Activated T-helper 9 cell treated with anti-CD3 and anti-CD28 coated beads, Interleukin-2, amount 50 U/mL, for 16 hours (primary cell): Measurements from ENCODE around the gene NECTIN1.

Experiments used
- DNase-seq: peaks from one replicate; pipeline ENCODE4 v3.0.0-alpha.2; 2020; ENCODE audit warnings: low read depth

NECTIN1 gene

DNA sequence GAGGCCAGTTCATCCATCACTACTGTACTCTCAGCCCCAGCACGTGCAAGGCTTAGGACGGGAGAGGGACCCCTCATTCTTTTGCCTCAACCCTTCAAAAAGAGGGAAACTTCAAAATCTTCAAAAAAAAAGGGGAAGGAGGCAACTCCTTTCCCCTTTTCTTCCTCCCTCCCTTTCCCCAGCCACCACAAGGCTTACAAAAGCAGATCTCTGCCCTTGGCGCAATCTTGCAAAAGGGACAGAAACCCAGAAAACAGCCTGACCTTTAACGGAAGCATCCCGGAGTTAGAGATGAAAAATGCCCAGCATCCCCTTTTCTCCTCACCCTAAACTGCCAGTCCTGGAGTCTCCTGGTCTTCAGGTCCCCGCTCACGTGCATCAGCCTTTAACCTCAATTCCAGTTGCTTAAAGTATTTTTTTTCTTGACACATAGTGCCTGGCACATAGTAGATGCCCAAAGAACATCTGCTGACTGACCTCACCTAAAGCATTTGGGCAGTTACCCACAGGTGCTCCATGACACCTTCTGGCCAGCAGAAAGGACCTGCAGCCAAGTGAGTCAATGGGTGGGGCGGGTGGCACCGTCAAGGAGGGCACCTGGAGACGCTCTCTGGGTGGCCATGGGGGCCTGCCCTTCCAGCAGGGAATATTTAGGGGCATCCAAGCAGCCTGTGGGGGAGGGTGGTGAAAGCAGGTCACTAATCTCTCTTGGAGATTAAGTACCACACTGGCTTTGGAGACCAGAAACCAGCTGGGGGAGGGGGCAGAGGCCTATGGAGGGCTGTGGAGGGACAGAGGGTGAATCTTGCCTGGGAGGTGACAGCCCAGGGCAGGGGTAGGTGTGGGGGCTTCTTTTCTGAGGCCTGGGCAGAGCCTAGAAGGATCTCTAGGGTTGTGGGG lies 16.3 kb downstream of the NECTIN1 start:
- no peak for DNase-seq

GRCh38 chr11:119712006-119712405 lies 17.0 kb downstream of the NECTIN1 start:
- no peak for DNase-seq

DNA sequence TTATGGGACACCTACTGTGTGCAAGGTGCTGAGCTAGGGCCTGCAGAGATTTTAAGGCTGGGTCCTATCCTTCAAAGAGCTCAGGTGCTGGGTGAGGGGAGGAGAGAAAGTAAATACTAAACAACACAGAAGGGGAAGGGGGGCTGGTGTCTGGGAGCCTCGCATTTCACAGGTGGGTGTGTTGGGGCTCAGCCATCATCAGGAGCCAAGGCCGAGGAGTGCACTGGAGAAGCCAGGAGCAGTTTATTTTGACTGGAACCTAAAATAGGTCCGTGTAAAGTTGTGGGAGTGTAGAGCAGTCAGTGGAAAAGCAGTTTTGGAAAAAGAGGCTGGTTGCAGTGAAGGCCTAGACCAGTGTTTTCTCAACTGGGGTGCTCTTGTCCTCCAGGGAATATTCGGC lies 17.5 kb downstream of the NECTIN1 start:
- DNase-seq, result no peak

- no peak for DNase-seq
These were observed 18.6 kb downstream of the NECTIN1 start for GRCh38 chr11:119710417-119710816.

- DNase-seq, result no peak
These were observed 19.2 kb downstream of the NECTIN1 start for GRCh38 chr11:119709638-119710346.

- no peak for DNase-seq
These were observed 19.8 kb downstream of the NECTIN1 start for GRCh38 chr11:119709171-119709570.

GRCh38 chr11:119708384-119708783 lies 20.6 kb downstream of the NECTIN1 start:
- no peak for DNase-seq

DNA sequence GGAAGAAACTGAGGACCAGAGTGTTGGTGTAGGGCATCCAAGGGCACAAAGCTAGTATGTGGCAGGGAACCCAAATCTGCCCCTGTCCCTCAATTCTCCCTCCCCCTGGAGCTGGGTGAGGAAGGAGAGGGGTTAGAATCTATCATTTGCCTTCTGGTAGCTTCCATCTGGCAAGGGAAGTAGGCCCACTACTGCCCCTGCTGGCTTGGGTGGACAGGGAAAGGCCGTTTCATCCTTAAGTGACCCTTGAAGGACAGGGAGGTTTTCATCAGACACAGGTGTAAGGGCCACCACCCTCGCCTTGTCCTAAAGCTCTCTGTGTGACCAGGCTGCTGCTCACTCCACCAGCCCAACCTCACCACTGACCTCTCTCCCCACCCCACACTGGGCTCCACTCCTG lies 22.1 kb downstream of the NECTIN1 start:
- DNase-seq, result no peak

- DNase-seq, result no peak
These were observed 23.0 kb downstream of the NECTIN1 start for GRCh38 chr11:119706029-119706428.

- no peak for DNase-seq
These were observed 23.6 kb downstream of the NECTIN1 start for GRCh38 chr11:119705362-119705761.

DNA sequence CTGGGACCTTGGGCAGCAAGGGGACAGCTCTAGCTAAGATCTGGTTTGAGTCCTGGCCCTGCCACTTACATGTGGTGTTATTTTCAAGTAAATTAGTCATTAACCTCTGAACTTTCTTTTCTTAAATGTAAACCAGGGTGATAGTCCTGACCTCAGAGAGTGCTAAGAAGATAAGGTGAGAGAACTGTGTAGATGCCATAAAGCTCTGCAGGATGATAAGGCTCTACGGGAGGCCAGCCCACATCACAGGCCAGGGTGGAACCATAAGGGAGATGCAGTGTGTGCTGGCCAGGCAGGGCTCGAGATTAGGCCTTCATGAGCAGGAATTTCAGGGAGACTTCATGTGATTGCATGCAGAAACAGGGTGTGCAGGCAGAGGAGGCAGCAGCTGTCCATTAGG lies 24.2 kb downstream of the NECTIN1 start:
- no peak for DNase-seq

DNA sequence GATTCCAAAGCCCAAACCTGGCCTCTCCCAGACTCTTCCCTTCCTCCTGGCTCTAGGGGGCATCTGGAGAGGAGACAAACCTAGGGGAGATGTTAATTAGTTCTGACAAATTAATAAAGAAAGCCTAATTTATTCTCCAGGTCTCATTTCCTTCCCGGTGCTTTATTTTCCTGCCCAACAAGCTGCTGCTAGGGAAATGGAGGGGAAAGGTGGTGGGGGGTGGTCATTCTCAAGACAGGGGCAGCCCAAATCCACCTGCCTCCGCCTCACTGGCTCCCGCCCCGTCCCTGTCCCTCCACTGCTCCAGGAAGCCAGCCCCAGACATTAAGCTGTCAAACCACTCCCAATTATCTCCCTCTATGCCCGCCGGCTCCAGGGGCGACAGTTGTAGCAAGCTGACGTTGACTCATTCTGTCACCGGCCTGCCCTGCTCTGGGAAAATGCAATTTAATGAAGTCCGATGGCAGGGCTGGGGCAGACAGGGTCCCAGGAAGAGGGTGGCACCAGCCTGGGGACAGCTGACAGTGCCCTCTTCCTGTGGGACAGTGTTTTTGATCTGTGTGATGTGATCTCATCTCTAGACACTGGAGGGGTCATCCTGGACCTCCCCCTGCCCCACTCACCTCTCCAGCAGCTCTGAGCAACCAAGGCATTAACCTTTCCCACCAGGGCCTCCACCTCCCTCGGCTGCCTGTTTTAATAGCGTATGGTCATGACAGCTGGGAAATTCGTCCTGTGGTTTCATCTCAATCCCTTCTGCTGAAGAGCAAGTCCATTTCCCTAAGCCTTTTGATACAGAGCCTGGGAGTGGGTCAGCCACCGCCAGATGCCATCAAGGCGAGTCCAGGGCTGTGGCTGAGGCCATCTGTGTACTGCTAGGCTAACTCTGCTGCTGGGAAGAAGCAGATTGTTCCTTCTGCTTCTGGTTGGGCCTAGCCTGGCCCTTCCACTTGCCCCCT lies 27.1 kb downstream of the NECTIN1 start:
- no peak for DNase-seq

DNA sequence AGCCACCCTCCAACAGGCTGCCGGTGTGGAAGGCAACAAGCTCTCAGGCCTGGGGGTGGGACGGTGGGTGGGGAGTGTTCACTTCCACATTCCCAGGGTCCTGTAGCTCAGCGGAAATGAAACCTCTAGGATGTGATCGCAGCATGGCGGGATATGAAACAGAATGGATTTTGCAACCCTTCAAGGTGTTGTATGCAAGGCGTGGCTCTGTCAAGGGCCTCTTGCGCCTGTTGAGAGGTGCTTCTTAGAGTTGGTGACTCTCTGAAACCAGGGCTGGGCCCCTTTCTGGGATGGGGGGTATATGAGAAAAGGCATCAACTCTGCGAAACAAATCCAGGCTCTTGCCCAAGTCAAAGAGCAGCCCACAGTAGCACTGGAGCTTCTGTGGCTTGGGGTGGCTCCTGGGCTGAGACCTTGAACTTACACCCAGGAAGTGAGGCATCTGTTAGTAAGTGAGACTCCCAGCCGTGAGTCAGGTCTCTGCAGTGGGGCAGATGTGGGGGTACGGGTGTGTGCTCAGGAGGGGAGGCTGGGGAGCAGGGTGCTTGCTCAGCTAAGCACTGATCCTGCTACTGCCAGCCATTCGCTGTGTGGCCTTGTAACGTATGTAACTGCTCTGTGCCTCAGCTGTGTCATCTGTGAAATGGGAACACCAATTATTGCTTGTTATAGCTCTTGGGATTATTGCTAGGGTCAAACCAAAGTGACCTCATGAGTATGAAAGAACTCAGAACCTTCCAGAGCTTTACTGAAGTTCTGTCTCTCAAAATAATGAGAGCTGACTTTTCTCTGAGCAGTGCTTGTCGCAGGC lies 28.3 kb downstream of the NECTIN1 start:
- DNase-seq, result no peak

DNA sequence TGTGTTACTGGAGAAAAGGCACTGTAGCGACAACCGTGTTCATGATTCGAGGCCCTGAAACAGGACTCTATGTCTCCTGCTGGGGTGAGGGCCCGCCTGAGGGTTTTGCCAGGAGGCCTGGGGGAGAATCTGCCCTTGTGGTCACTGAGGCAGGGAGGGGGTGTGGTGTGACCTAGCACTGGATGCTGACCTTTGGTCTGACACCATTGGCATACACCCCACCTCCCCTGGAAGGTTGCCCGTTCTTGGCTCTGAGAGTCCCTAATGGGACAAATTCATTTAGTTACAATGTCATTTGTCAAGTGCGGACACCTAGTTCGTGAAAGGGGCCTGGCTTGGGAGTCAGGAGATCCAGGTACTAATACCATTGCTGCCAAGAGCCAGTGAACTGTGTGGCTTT lies 29.0 kb downstream of the NECTIN1 start:
- no peak for DNase-seq

DNA sequence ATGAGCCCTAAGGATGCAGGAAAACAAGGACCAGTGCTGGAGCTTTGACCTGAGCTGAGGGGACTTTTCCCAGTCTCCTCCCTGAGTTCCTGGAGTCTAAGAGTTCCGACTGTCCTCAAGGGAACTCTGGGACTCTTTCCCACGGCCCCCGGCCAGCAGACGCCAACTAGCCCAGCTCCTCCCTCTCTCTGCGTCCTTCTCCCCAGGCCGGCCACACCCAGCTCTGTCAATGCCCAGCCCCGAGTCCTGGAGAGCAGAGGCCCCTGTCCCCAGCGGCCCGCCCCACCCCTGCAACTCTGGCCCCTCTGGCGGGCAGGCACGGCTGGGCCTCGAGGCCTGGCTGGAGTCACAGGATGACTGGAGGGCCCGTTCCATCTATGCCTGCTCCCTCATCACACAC lies 29.8 kb downstream of the NECTIN1 start:
- DNase-seq, result no peak

DNA sequence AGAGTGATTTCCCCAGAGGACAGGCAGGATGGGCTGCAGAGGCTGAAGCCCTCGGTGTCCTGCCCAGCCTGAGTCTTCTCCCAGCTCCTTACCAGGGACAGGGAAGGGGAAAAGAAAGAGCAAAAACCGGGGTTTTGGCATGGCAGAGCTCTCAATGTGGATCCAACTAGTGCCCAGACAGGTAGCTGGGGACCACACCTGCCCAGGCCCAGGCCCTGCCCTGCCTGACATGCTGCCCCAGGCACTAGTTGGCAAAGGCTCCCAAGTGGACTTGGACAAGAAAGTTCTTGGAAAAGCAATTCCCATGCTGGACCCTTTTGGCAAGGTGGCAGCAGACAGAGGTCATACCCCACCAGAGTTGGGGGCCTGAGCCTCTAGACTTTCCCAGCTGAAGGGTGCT lies 31.1 kb downstream of the NECTIN1 start:
- DNase-seq, result no peak

- DNase-seq, result no peak
These were observed 31.6 kb downstream of the NECTIN1 start for GRCh38 chr11:119697445-119697844.

GRCh38 chr11:119696378-119697222 lies 32.4 kb downstream of the NECTIN1 start:
- DNase-seq, result no peak

GRCh38 chr11:119694334-119694733 lies 34.7 kb downstream of the NECTIN1 start:
- DNase-seq, result no peak

DNA sequence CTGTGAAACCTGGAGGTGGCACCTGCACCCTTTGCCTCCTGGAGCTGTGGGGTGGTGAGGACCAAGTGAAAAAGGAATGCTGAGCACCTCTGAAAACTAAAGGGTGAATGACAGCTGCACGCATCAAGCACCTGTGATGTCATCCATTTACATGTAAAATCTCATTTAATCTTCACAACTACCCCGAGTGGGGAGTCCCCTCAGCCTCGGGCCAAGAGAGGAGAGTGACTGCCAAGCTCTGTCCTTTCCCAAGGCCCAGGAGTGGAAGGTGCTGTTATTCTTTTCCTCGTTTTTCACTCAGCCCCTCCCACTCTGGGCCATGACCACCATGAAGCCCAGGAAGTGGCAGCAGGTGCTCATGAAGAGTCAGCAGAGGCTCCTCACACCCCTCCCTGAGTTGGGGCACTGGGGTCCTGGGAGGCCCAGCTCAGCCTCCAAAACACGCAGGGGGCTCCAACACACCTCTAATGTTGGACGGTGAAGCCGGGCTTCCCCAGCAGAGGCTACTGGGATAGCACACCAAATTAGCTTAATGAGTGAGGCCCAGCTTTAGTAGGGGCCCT lies 35.7 kb downstream of the NECTIN1 start:
- DNase-seq, result no peak
